Naive B cell (primary cell): Measurements from ENCODE around the gene WDR70. TPM values are rescaled to one million over a fixed set of nuclear protein-coding genes. Genes with fewer than 3 reads are reported as not detected.
A peak's percentile ranks its signal among the peaks of the same experiment; 100 is the strongest.
"Not testable (repeated sequence)": the region's sequence is repeated elsewhere in the genome, so short reads cannot be mapped to it uniquely, and the experiment has no call there.

Source experiments
- ATAC-seq, 2 donors: fragments of 150-1000 bp; cut with Tn5 transposase; 2 replicates each; pipeline ENCODE4 v1.10.0; 2021; ENCODE audit warnings: low read depth in 2 of 2, mild to moderate bottlenecking in 2 of 2, moderate library complexity in 2 of 2
- DNase-seq: peaks from one replicate; pipeline ENCODE4 v3.0.0; 2022
- H3K27ac Mint-ChIP-seq, 6 donors: one replicate each; pipeline ENCODE4 v1.8.0; 2020 to 2022; ENCODE audit warnings: mild to moderate bottlenecking in 6 of 6, mixed read lengths in 6 of 6, moderate library complexity in 5 of 6, inconsistent platforms in 2 of 6
- H3K27me3 Mint-ChIP-seq, 3 donors: one replicate each; pipeline ENCODE4 v1.8.0; 2021 to 2022; ENCODE audit warnings: mixed read lengths in 3 of 3, mild to moderate bottlenecking in 1 of 3
- H3K36me3 Mint-ChIP-seq, 2 donors: one replicate each; pipeline ENCODE4 v1.8.0; 2020 to 2022; ENCODE audit warnings: mixed read lengths in 2 of 2, inconsistent platforms in 1 of 2, mild to moderate bottlenecking in 1 of 2
- H3K4me1 Mint-ChIP-seq, 3 donors: one replicate each; pipeline ENCODE4 v1.8.0; 2020 to 2022; ENCODE audit warnings: mixed read lengths in 3 of 3, inconsistent platforms in 1 of 3, mild to moderate bottlenecking in 1 of 3, moderate library complexity in 1 of 3
- H3K4me3 Mint-ChIP-seq, 8 donors: one replicate each; pipeline ENCODE4 v1.8.0; 2020 to 2022; ENCODE audit warnings: mild to moderate bottlenecking in 8 of 8, mixed read lengths in 8 of 8, moderate library complexity in 8 of 8, inconsistent platforms in 2 of 8
- H3K9me3 Mint-ChIP-seq, 7 donors: one replicate each; pipeline ENCODE4 v1.8.0; 2020 to 2022; ENCODE audit warnings: mixed read lengths in 7 of 7, mild to moderate bottlenecking in 5 of 7, inconsistent platforms in 2 of 7, moderate library complexity in 1 of 7
- polyA plus RNA-seq, 6 donors: library from polyadenylated mRNA; unstranded; fragments of 300-500 nt; fragmentation: Illumina TruSeq; gene quantifications; one replicate each; pipeline ENCODE4 v1.2.3, GENCODE V29; 2021; ENCODE audit warnings: low read depth in 6 of 6

WDR70 gene
- polyA plus RNA-seq, 6 donors from 2014 or later = 19.2 to 29.1 (median 25.3) TPM

DNA sequence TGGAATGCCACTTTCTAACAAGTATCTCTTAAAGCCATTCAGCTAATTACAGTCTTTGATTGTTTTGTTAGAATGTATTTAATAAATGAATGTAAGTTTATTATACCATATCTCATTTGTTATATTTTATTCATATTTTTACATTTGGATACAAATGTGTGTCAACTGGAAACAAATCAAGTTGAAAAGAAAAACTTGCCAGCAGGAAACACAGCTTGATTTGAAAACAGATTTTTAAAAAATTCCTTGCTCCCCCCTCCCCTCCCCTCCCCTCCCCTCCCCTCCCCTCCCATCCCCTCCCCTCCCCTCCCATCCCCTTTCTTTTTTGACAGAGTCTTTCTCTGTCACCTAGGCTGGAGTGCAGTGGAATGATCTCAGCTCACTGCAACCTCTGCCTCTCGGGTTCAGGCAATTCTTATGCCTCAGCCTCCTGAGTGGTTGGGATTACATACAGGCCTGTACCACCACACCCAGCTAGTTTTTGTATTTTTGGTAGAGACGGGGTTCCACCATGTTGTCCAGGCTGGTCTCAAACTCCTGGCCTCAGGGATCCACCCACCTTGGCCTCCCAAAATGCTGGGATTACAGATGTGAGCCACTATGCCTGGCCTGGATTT is 227.6 kb downstream of the WDR70 start:
- Mint-ChIP-seq H3K4me1 (no peaks in the 10 kb centered on the region), H3K9me3 (peaks cover 0 to 3% (median 0%) of the 10 kb centered on the region in 7 donors), H3K27me3 (no peaks in the 10 kb centered on the region), H3K27ac (peak overlapping the region in 1 of 6 donors; percentile 61), H3K4me3 (no peak overlapping the region), H3K36me3 (peaks cover 12 to 15% of the 10 kb centered on the region in 2 donors)
- DNase-seq (no peak), ATAC-seq (no peak)

DNA sequence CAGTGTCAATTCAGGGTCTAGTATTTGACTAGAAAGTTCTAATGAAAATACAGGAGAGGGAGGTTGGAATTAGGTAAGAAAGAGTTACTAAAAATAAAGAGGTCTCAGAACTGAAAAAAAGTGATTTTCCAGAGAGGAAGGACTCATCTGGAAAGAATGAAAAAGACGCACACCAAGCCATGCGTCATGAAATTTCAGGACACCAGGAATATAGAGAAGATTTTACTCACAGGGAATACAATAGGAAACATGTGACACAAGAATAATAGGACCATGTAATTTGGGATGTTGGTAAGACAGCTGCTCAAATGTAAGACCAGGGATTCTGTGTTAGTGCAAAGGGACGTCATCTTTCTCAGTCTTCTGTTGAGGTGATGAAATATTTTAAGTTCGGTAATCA is 236.1 kb downstream of the WDR70 start:
- H3K27ac Mint-ChIP-seq = peak overlapping the region in 1 of 6 donors; percentile 72
- DNase-seq (no peak), ATAC-seq (no peak)
- H3K27me3 Mint-ChIP-seq = no peaks in the 10 kb centered on the region
- peaks cover 0 to 2% (median 0%) of the 10 kb centered on the region in 7 donors for H3K9me3 Mint-ChIP-seq
- H3K4me1 Mint-ChIP-seq = no peaks in the 10 kb centered on the region
- peaks cover 20 to 23% of the 10 kb centered on the region in 2 donors for H3K36me3 Mint-ChIP-seq
- no peak overlapping the region for H3K4me3 Mint-ChIP-seq

DNA sequence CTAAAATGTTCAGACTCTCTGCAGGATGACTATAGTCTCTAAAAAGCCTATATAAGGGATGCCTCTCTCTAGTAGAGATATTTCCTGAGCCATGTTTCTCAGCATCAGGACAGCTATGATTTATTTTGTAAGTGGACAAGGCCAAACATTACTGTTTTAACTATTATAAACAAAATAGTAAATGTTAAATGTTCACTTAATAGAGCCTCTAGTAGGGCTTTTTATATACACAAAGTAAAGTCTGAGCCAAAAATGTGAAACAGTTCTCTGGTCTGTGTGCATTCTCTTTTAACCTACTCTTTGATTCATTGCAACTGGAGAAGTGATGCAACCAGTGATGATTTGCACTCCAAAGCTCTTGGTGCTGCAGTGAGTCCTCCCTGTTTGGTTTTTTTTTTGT is 240.2 kb downstream of the WDR70 start:
- no peaks in the 10 kb centered on the region for H3K4me1 Mint-ChIP-seq
- peaks cover 0 to 9% (median 3%) of the 10 kb centered on the region in 7 donors for H3K9me3 Mint-ChIP-seq
- H3K4me3 Mint-ChIP-seq = no peak overlapping the region
- no peak for ATAC-seq
- no peaks in the 10 kb centered on the region for H3K27me3 Mint-ChIP-seq
- no peak for DNase-seq
- peak overlapping the region in 1 of 6 donors; percentile 60 for H3K27ac Mint-ChIP-seq
- peaks cover 22 to 31% of the 10 kb centered on the region in 2 donors for H3K36me3 Mint-ChIP-seq

DNA sequence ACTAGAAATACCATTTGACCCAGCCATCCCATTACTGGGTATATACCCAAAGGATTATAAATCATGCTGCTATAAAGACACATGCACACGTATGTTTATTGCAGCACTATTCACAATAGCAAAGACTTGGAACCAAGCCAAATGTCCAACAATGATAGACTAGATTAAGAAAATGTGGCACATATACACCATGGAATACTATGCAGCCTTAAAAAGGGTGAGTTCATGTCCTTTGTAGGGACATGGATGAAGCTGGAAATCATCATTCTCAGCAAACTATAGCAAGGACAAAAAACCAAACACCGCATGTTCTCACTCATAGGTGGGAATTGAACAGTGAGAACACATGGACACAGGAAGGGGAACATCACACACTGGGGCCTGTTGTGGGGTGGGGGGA is 243.2 kb downstream of the WDR70 start:
- DNase-seq, ATAC-seq, H3K4me1 Mint-ChIP-seq, H3K4me3 Mint-ChIP-seq, H3K27me3 Mint-ChIP-seq, H3K27ac Mint-ChIP-seq: not testable (repeated sequence)
- H3K36me3 Mint-ChIP-seq = peaks cover 31 to 42% of the 10 kb centered on the region in 2 donors
- peaks cover 0 to 19% (median 12%) of the 10 kb centered on the region in 7 donors for H3K9me3 Mint-ChIP-seq

DNA sequence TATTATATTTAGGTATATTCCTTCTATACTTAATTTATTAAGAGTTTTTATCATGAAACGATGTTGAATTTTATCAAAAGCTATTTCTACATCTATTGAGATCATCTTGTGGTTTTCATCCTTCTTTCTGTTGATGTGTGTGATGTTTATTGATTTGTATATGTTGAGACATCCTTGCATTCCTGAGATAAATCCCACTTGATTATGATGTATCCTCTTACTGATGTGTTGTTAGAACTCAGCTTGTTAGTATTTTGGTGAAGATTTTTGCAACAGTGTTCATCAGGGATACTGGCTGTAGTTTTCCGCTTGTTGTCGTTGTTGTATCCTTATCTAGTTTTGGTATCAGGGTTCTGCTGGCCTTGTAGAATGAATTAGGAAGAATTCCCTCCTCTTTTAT is 247.1 kb downstream of the WDR70 start:
- Mint-ChIP-seq H3K27ac (peak overlapping the region in 1 of 6 donors; percentile 82), H3K4me3 (no peak overlapping the region), H3K36me3 (peaks cover 51 to 54% of the 10 kb centered on the region in 2 donors), H3K9me3 (peaks cover 10 to 42% (median 33%) of the 10 kb centered on the region in 7 donors), H3K4me1 (no peaks in the 10 kb centered on the region), H3K27me3 (no peaks in the 10 kb centered on the region)
- DNase-seq (no peak), ATAC-seq (no peak)

DNA sequence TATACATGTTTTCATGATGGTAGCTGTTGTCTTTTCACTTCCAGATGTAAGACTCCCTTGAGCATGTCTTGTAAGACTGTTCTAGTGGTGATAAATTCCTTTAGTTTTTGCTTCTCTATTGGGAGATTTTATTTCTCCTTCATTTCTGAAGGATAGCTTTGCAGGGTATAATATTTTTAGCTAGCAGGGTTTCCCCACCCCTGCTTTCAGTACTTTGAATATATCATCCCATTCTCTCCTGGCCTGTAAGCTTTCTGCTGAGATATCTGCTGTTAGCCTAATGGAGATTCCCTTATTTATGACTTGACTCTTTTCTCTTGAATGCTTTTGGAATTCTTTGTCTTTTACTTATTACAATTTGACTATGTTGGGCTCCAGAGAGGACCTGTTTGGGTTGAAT is 249.8 kb downstream of the WDR70 start:
- no peak overlapping the region for H3K4me3 Mint-ChIP-seq
- H3K27ac Mint-ChIP-seq = no peak overlapping the region
- peaks cover 10 to 42% (median 33%) of the 10 kb centered on the region in 7 donors for H3K9me3 Mint-ChIP-seq
- no peaks in the 10 kb centered on the region for H3K27me3 Mint-ChIP-seq
- DNase-seq = no peak
- no peak for ATAC-seq
- H3K36me3 Mint-ChIP-seq = peaks cover 51 to 54% of the 10 kb centered on the region in 2 donors
- H3K4me1 Mint-ChIP-seq = no peaks in the 10 kb centered on the region

DNA sequence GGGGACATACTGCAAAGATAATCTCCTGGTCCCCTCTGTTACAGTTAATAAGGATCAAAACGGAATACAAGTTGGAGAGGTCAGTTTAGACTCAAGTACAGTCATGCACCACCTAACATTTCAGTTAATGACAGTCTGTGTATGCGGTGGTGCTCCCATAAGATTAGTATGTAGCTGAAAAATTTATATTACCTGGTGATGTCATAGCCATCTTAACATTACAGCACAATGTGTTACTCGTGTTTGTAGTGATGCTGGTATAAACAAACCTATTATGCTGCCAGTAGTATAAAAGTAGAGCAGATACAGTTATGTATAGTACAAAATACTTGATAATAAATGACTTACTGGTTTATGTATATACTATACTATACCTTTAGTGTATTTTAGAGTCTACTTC is 252.8 kb downstream of the WDR70 start:
- H3K36me3 Mint-ChIP-seq = peaks cover 32 to 49% of the 10 kb centered on the region in 2 donors
- DNase-seq = no peak
- no peak for ATAC-seq
- H3K4me1 Mint-ChIP-seq = no peaks in the 10 kb centered on the region
- H3K4me3 Mint-ChIP-seq = no peak overlapping the region
- peaks cover 10 to 31% (median 28%) of the 10 kb centered on the region in 7 donors for H3K9me3 Mint-ChIP-seq
- no peaks in the 10 kb centered on the region for H3K27me3 Mint-ChIP-seq
- peak overlapping the region in 1 of 6 donors; percentile 63 for H3K27ac Mint-ChIP-seq

DNA sequence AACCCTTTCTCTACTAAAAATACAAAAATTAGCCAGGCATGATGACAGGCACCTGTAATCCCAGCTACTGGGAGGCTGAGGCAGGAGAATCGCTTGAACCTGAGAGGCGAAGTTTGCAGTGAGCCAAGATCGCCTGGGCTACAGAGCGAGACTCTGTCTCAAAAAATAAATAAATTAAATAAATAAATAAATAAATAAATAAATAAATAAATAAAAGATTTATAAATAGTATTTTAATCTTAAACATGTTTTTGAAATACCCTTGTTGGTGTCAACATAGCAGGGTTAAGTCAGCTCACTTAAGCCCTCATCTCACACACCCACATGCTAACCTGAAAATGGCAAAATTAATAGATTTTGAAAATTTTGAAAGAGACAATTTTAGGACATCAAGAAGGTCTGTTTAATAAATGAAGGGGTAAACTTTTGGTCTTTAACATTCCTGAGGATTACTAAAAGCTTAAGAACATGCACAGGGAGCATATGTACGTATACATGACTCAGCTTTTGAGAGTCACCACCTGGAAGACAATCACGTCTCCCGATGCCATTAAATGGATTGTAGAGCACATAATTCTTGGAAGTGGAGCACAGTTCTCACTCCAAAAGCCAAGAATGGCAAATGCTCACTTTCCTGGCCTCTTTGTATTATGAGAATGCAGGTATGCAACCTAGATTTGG is 258.2 kb downstream of the WDR70 start:
- ATAC-seq = no peak
- peak overlapping the region in 1 of 6 donors; percentile 47 for H3K27ac Mint-ChIP-seq
- peaks cover 0 to 2% (median 0%) of the 10 kb centered on the region in 7 donors for H3K9me3 Mint-ChIP-seq
- H3K27me3 Mint-ChIP-seq = no peaks in the 10 kb centered on the region
- no peak overlapping the region for H3K4me3 Mint-ChIP-seq
- H3K36me3 Mint-ChIP-seq = peaks cover 0 to 25% of the 10 kb centered on the region in 2 donors
- peaks cover 0 to 6% (median 0%) of the 10 kb centered on the region in 3 donors for H3K4me1 Mint-ChIP-seq
- no peak for DNase-seq

DNA sequence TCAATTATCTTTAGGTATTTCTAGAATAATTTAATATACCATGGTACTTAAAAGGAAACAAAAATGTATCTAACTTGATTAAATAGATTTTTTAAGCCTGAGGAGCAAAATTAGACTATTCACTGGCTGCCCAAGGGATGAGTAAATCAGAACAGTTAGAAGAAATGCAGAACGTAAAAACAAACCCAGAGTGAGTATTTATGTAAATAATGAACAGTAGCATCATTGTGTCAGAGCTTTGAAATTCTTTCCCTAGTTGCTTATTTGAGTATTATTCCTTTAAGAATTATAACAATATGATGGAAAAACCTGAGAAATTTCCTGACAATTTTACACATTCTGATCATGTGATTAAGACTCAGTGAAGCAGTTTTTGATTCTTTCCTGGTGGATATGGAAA is 259.8 kb downstream of the WDR70 start:
- Mint-ChIP-seq H3K27me3 (no peaks in the 10 kb centered on the region), H3K4me1 (peaks cover 0 to 6% (median 0%) of the 10 kb centered on the region in 3 donors), H3K9me3 (peaks cover 0 to 6% (median 3%) of the 10 kb centered on the region in 7 donors), H3K27ac (no peak overlapping the region), H3K36me3 (peaks cover 5 to 28% of the 10 kb centered on the region in 2 donors), H3K4me3 (no peak overlapping the region)
- ATAC-seq (no peak), DNase-seq (no peak)

DNA sequence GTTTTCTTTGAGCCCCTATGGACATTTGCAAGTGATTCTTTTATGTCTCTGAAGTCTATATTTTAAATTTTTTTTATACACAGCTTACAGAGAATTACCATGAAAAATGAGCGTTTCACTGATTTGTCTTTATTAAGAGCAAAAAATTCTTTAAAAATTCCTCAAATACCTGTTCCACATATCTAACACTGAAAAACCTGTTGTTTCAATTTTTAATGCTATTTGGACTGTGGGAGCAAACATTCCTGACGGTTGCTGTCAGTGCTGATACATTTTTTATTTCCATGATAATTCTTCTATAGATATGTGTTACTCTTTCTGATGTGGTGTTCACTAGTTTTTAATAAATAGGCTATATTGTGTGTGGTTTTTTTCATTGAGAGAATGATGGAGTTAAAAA is 261.0 kb downstream of the WDR70 start:
- Mint-ChIP-seq H3K4me3 (no peak overlapping the region), H3K9me3 (peaks cover 8 to 16% (median 14%) of the 10 kb centered on the region in 7 donors), H3K4me1 (peaks cover 0 to 6% (median 2%) of the 10 kb centered on the region in 3 donors), H3K36me3 (peaks cover 17 to 34% of the 10 kb centered on the region in 2 donors), H3K27me3 (no peaks in the 10 kb centered on the region), H3K27ac (no peak overlapping the region)
- no peak for ATAC-seq
- no peak for DNase-seq

DNA sequence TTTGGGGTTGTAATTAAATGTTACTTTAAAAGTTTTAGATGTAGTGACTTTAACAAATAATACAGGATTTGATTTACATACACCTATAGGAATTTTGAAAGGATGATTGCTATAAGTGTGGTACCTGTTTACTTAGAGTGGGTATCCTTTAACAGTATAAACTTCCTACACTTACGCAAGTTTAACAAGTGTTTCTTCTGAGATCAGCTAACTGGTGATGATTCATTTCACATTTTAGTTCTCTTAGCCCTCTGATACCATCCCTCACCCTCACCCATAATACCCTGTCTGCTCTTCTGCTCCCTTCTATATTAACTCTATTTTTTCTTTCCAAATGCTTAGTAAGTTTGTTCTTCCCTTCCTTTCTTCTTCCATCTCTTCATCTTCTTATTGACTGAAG is 262.8 kb downstream of the WDR70 start:
- H3K9me3 Mint-ChIP-seq = peaks cover 16 to 32% (median 23%) of the 10 kb centered on the region in 7 donors

DNA sequence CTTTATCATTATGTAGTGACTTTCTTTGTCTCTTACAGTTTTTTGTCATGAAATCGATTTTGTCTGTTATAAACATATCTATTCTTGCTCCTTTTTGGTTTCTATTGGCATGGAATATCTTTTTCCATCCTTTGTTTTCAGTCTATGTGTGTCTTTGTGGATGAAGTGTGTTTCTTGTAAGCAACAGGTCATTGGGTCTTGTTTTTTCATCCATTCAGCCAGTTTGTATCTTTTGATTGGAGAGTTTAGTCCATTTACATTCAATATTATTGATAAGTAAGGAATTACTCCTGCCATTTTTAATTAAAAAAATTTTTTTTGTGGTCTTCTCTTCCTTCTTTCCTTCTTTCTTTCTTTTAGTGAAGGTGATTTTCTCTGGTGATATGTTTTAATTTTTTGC is 266.6 kb downstream of the WDR70 start:
- peaks cover 20 to 46% (median 31%) of the 10 kb centered on the region in 7 donors for H3K9me3 Mint-ChIP-seq

More for the DNA sequence above, 262.8 kb downstream of the WDR70 start:
- ATAC-seq (no peak), DNase-seq (no peak)
- Mint-ChIP-seq H3K36me3 (peaks cover 35 to 37% of the 10 kb centered on the region in 2 donors), H3K27ac (no peak overlapping the region), H3K27me3 (no peaks in the 10 kb centered on the region), H3K4me3 (no peak overlapping the region), H3K4me1 (peaks cover 0 to 6% (median 2%) of the 10 kb centered on the region in 3 donors)

DNA sequence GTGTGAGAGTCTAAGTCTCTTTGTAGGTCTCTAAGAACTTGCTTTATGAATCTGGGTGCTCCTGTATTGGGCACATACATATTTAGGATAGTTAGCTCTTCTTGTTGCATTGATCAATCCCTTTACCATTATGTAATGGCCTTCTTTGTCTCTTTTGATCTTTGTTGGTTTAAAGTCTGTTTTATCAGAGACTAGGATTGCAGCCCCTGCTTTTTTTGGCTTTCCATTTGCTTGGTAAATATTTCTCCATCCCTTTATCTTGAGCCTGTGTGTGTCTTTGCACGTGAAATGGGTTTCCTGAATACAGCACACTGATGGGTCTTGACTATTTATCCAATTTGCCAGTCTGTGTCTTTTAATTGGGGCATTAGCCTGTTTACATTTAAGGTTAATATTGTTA is 275.4 kb downstream of the WDR70 start:
- H3K27me3 Mint-ChIP-seq, H3K4me3 Mint-ChIP-seq, DNase-seq, ATAC-seq, H3K27ac Mint-ChIP-seq, H3K4me1 Mint-ChIP-seq: not testable (repeated sequence)
- Mint-ChIP-seq H3K36me3 (peaks cover 42 to 49% of the 10 kb centered on the region in 2 donors), H3K9me3 (peaks cover 13 to 42% (median 30%) of the 10 kb centered on the region in 7 donors)

More for the DNA sequence above, 266.6 kb downstream of the WDR70 start:
- DNase-seq (no peak), ATAC-seq (no peak)
- H3K4me3 Mint-ChIP-seq = no peak overlapping the region
- no peak overlapping the region for H3K27ac Mint-ChIP-seq
- peaks cover 51 to 56% of the 10 kb centered on the region in 2 donors for H3K36me3 Mint-ChIP-seq
- H3K4me1 Mint-ChIP-seq = peaks cover 0 to 2% (median 0%) of the 10 kb centered on the region in 3 donors
- no peaks in the 10 kb centered on the region for H3K27me3 Mint-ChIP-seq

DNA sequence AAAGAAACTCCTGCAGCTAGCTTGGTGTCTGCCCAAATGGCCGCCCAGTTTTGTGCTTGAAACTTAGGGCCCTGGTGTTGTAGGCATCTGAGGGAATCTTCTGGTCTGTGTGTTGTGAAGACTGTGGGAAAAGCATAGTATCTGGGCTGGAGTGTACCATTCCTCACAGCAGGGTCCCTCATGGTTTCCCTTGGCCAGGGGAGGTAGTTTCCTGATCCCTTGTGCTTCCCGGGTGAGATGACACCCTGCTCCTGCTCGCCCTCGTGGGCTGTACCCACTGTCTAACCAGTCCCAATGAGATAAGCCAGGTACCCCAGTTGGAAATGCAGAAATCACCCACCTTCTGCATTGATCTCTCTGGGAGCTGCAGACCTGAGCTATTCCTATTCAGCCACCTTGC is 277.9 kb downstream of the WDR70 start:
- DNase-seq (no peak), ATAC-seq (no peak)
- Mint-ChIP-seq H3K9me3 (peaks cover 9 to 29% (median 18%) of the 10 kb centered on the region in 7 donors), H3K27ac (no peak overlapping the region), H3K36me3 (peaks cover 27 to 36% of the 10 kb centered on the region in 2 donors), H3K27me3 (no peaks in the 10 kb centered on the region), H3K4me1 (peaks cover 0 to 10% (median 4%) of the 10 kb centered on the region in 3 donors), H3K4me3 (no peak overlapping the region)
